ENCODE measurements around the gene LOXL4.
A peak's percentile ranks its signal among the peaks of the same experiment; 100 is the strongest.

LOXL4 gene

GRCh38 chr10:98295401-98295811 is 27.4 kb upstream of the LOXL4 start:
- DNase-seq (ENCODE audit: low spot score): no peak
- no peak for FAIRE-seq

DNA sequence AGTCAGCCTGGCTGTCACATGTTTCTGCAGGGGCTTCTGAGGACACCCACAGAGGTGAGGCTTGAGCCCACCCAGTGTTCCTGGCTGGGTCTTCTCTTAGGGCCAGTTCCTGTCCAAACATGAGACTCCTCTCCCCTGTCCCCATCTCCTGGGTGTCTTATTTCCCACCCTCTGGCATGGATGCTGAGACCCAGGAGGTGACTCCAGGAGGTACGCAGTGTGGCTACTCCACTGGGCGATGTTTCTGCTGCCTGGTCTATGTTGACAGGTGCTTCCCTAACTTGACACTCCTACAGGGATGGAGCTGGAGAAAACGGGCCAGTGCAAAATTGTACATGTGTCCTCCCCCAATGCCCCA is 26.3 kb upstream of the LOXL4 start:
- no peak for FAIRE-seq
- no peak for DNase-seq (ENCODE audit: low spot score)

- DNase-seq (ENCODE audit: low spot score) (peak; percentile 51), FAIRE-seq (no peak)
Measured at GRCh38 chr10:98293550-98294269, 25.7 kb upstream of the LOXL4 start.

GRCh38 chr10:98292971-98293370 is 25.0 kb upstream of the LOXL4 start:
- DNase-seq (ENCODE audit: low spot score) (no peak), FAIRE-seq (no peak)

GRCh38 chr10:98289802-98290209 is 21.8 kb upstream of the LOXL4 start:
- no peak for FAIRE-seq
- DNase-seq (ENCODE audit: low spot score): no peak

DNA sequence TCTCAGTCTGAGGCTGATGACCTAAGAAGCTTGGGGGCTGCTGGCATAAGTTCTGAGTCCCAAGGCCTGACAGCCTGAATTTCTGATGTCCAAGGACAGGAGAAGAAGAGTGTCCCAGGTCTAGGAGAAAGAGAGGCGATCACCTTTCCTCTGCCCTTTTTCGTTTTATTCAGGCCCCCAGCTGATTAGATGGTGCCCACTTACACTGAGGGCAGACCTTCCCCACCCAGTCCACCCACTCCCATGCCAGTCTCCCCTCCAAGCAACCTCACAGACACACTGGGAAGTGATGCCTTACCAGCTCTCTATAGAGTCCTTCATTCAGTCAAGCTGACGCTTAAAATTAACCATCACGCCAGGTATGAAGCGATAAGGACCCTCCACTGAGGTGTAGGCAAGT is 19.3 kb upstream of the LOXL4 start:
- no peak for FAIRE-seq
- DNase-seq (ENCODE audit: low spot score): no peak

GRCh38 chr10:98286419-98286818 is 18.4 kb upstream of the LOXL4 start:
- FAIRE-seq: no peak
- DNase-seq (ENCODE audit: low spot score): no peak

- DNase-seq (ENCODE audit: low spot score) (no peak), FAIRE-seq (no peak)
Measured at GRCh38 chr10:98285416-98285815, 17.4 kb upstream of the LOXL4 start.

DNA sequence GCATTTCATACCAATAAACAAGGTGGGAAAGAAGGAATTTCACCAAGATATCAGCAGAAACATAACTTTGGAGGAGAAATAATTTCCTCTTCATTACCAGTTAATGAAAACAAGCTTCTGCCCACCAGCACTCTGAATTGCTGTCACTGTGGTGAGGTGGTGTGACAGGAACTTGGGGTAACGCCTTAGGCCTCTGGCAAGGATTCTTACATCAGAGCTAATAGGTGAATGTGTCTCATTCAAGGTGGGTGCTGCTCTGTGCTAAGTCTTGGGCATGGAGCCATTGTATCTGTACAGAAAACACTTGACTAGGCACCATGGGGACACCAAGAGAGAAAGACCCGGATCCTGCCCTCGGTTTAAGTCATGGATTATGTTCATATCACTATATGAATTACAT is 8.3 kb upstream of the LOXL4 start:
- FAIRE-seq: no peak
- DNase-seq (ENCODE audit: low spot score): no peak

DNA sequence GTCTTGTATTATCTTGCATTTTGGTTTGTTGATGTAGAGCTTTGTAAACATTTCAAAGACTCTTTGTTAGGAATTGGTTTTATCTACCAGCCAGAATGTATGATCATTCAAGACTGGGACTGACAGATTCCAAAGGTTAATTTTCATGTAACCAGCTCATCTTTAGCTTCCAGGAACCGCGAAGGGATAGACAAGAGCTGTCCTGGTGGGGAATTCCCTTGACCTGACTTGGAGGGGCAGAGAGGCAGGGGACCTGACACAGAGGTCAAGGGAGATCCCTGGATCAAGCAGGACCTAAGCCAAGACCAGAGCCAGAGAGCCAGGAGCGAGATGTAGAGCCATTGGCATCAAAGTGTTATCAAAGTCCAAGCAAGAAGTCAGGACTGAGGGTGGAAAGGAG is 6.6 kb upstream of the LOXL4 start:
- no peak for FAIRE-seq
- no peak for DNase-seq (ENCODE audit: low spot score)

- no peak for FAIRE-seq
- no peak for DNase-seq (ENCODE audit: low spot score)
Measured at GRCh38 chr10:98273057-98273850, 5.3 kb upstream of the LOXL4 start.

GRCh38 chr10:98272656-98273055 is 4.7 kb upstream of the LOXL4 start:
- FAIRE-seq (no peak), DNase-seq (ENCODE audit: low spot score) (no peak)

GRCh38 chr10:98272245-98272644 is 4.3 kb upstream of the LOXL4 start:
- no peak for DNase-seq (ENCODE audit: low spot score)
- FAIRE-seq: no peak

- DNase-seq (ENCODE audit: low spot score) (peak; percentile 12), FAIRE-seq (no peak)
Measured at GRCh38 chr10:98270786-98271185, 2.8 kb upstream of the LOXL4 start.

- DNase-seq (ENCODE audit: low spot score) (no peak), FAIRE-seq (peak; percentile 86)
Measured at GRCh38 chr10:98270073-98270740, 2.2 kb upstream of the LOXL4 start.

GRCh38 chr10:98269435-98269912 is 1.5 kb upstream of the LOXL4 start:
- DNase-seq (ENCODE audit: low spot score) (peak; percentile 97), FAIRE-seq (peak; percentile 96)

- FAIRE-seq (no peak), DNase-seq (ENCODE audit: low spot score) (peak; percentile 78)
Measured at GRCh38 chr10:98268694-98269431, 869 bp upstream of the LOXL4 start.

DNA sequence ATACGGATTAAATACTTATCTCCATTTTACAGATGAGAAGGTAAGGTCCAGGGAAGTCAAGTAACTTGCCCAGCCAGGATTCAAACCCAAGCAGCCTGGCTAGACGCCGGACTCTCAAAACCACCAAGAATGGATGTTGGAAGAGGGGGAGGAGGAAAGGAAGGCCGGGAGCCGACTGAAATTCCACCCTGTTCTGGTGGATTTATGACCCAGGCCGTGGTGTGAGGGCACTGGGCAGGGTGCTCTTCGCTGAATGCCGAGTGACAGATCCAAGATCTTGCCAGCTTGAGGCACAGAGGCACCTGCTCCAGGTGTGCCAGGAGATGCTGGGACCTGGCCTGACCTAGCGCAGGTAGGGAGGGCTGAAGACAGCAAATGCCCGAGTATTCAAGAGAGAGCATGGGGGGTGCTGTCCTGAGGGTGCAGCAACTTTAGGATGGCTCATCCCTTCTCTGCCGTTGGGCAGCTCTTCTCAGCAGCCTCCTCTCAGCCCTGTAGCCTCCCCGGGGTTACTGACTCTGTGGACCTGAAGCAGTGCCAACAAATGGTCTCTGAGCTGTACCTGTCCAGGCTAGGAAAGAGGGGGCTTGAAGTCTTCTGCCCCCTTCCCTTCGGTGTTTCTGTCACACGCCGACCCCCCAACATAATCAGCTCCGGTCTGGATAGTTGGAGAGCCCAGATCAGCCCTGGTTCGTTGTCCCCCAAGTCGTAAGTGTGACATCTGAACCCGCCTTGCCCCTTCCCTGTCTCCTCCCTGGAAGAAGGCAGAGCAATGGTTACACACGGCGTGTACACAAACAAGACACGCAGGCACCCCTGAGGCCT is 713 bp downstream of the LOXL4 start:
- DNase-seq (ENCODE audit: low spot score) (peak; percentile 44), FAIRE-seq (peak; percentile 68)

DNA sequence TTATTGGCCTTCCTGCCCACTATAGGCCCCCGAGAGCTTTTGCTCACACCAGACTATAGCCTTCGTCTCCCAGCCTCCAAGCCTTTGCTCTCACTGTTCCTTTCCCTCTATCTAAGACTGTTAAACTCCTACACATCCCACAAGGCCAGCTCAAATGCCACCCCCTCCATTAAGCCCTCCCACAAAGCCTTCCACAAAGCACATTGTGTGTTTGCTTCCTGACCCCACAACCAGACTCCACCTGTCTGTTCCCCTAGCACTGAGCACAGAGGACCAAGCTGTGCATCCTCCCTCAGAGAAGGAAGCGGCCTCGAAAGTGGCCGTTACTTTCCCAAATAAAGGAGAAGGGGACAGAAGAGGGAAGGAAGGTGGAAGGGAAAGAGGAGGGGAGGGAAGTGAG is 1.3 kb downstream of the LOXL4 start:
- peak; percentile 46 for FAIRE-seq
- peak; percentile 51 for DNase-seq (ENCODE audit: low spot score)

Data from urothelium cell line (cell line).